Measurements from ENCODE around the gene DDIAS.

DNA sequence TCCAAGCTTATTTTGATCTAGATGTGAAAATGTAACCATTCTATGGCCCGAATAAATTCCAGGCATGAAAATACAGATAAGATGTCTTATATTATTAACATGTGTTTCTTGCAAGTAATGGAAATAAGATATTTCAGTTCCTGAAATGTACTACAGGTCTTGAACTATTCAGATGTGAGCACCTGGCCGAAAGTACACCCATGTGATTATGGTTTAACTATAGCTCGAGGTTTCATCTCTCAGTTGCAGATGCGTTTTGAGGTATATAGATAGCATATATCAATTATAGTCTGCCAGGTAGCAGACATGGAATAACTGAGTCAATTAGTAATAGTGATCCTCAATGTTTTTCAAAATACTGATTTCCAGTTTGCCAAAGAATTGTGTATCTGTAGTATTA lies 68.3 kb downstream of the DDIAS start:
- TF ChIP-seq POLR2A (IDR thresholded peaks at IDR 0.05) = no peak
- TF ChIP-seq, protein P1, sequence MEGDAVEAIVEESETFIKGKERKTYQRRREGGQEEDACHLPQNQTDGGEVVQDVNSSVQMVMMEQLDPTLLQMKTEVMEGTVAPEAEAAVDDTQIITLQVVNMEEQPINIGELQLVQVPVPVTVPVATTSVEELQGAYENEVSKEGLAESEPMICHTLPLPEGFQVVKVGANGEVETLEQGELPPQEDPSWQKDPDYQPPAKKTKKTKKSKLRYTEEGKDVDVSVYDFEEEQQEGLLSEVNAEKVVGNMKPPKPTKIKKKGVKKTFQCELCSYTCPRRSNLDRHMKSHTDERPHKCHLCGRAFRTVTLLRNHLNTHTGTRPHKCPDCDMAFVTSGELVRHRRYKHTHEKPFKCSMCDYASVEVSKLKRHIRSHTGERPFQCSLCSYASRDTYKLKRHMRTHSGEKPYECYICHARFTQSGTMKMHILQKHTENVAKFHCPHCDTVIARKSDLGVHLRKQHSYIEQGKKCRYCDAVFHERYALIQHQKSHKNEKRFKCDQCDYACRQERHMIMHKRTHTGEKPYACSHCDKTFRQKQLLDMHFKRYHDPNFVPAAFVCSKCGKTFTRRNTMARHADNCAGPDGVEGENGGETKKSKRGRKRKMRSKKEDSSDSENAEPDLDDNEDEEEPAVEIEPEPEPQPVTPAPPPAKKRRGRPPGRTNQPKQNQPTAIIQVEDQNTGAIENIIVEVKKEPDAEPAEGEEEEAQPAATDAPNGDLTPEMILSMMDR (IDR thresholded peaks at IDR 0.05 in 8 of 11, conservative IDR thresholded peaks at IDR 0.05 in 3 of 11) = no peak
- TF ChIP-seq POLR2AphosphoS5 (IDR thresholded peaks at IDR 0.05) = no peak
